ENCODE data around the gene RTF1. TPM values are rescaled to one million over a fixed set of nuclear protein-coding genes. Genes with fewer than 3 reads are reported as not detected.

RTF1 gene
- 67.2 TPM for total RNA-seq

GRCh38 chr15:41416742-41417417 is at the start of gene RTF1:
Gene RTF1, plus strand, starts transcription at chr15:41417095. Its CDS starts 21 bp downstream, at chr15:41417116.

GRCh38 chr15:41493205-41493901 is 76.5 kb downstream of the RTF1 start, which contains the start of gene ITPKA:
Gene ITPKA, plus strand, starts transcription at chr15:41493874. Its CDS starts 54 bp downstream, at chr15:41493928.

GRCh38 chr15:41513506-41514227 is 96.8 kb downstream of the RTF1 start, which contains the start of gene LTK:
Gene LTK, minus strand, starts transcription at chr15:41513827. Its CDS starts 118 bp downstream, at chr15:41513709.

Other genes with a start within 250 kb of the RTF1 start
- gene EXD1, start 186.3 kb upstream of the RTF1 start, total RNA-seq, result not detected
- gene CHP1, start 185.8 kb upstream of the RTF1 start, total RNA-seq, result 71.2 TPM
- gene OIP5, start 84.5 kb upstream of the RTF1 start, total RNA-seq, result 4.6 TPM
- gene NUSAP1, start 84.2 kb upstream of the RTF1 start, total RNA-seq, result 50.4 TPM
- gene NDUFAF1, start 14.6 kb upstream of the RTF1 start, total RNA-seq, result 25.2 TPM
- gene ITPKA, start 76.8 kb downstream of the RTF1 start, total RNA-seq, result 2.6 TPM
- 2.3 TPM for gene LTK, start 96.7 kb downstream of the RTF1 start, total RNA-seq
- 42.8 TPM for gene RPAP1, start 127.2 kb downstream of the RTF1 start, total RNA-seq
- 11.6 TPM for gene TYRO3, start 142.1 kb downstream of the RTF1 start, total RNA-seq
- 147 TPM for gene MGA, start 243.3 kb downstream of the RTF1 start, total RNA-seq